OCI-LY7 (cell line): ENCODE data around the gene DEFB124. TPM values are rescaled to one million over a fixed set of nuclear protein-coding genes. Genes with fewer than 3 reads are reported as not detected.

ENCODE experiments used
- BruUV-seq: library from RNA; stranded (reverse); fragments of 400-500 nt; replicated peaks from 2 replicates; lab custom pipeline; 2021; lab: Mats Ljungman, UMichigan
- CTCF ChIA-PET: fragments of 300-600 bp; sonication (Branson Sonifier 250); formaldehyde crosslinking; loops from one replicate; lab custom pipeline; 2022; ENCODE audit warnings: antibody characterized with exemption; ENCODE audit not compliant: unreplicated experiment; lab: Charles Lee
- POLR2A ChIA-PET: fragments of 300-600 bp; sonication (Branson Sonifier 250); formaldehyde crosslinking; loops from one replicate; lab custom pipeline; 2022; ENCODE audit warnings: antibody characterized with exemption; lab: Charles Lee
- DNase-seq: peaks from one replicate; pipeline ENCODE4 v3.0.0-alpha.2; 2015; ENCODE audit warnings: low spot score
- H2AFZ ChIP-seq: fragments of 200-600 bp; sonication (generic), shearing (Covaris generic); 2 replicates; pipeline ENCODE4 v1.6.1; 2014; ENCODE audit warnings: mild to moderate bottlenecking, antibody characterized with exemption, low read length, moderate library complexity
- H3K27ac ChIP-seq: fragments of 200-600 bp; sonication (generic); 2 replicates; pipeline ENCODE4 v1.5.1; 2014; ENCODE audit warnings: mixed run types, low read depth, mild to moderate bottlenecking, moderate library complexity, low read length, inconsistent platforms; ENCODE audit not compliant: poor library complexity, severe bottlenecking
- H3K36me3 ChIP-seq: fragments of 200-600 bp; sonication (generic); 2 replicates; pipeline ENCODE4 v1.6.1; 2014; ENCODE audit warnings: mild to moderate bottlenecking, antibody characterized with exemption, low read length, moderate library complexity, mixed read lengths; ENCODE audit not compliant: insufficient read depth
- H3K4me1 ChIP-seq: fragments of 200-600 bp; sonication (generic); 2 replicates; pipeline ENCODE4 v1.5.1; 2014; ENCODE audit warnings: mild to moderate bottlenecking, low read length; ENCODE audit not compliant: insufficient read depth, poor library complexity, severe bottlenecking
- H3K4me2 ChIP-seq: fragments of 200-600 bp; sonication (generic); 2 replicates; pipeline ENCODE4 v1.6.1; 2014; ENCODE audit warnings: mild to moderate bottlenecking, low read length
- H3K4me3 ChIP-seq: fragments of 200-600 bp; sonication (generic); 2 replicates; pipeline ENCODE4 v1.5.1; 2014; ENCODE audit warnings: mild to moderate bottlenecking, low read depth, low read length; ENCODE audit not compliant: poor library complexity, severe bottlenecking
- H3K79me2 ChIP-seq: fragments of 200-600 bp; sonication (generic); 2 replicates; pipeline ENCODE4 v1.6.1; 2016; ENCODE audit warnings: low read depth, mild to moderate bottlenecking, low read length, moderate library complexity, mixed read lengths; ENCODE audit not compliant: insufficient read depth
- H3K9me2 ChIP-seq: fragments of 200-600 bp; sonication (generic); 2 replicates; pipeline ENCODE4 v1.6.1; 2016; ENCODE audit warnings: mild to moderate bottlenecking, low read length, mixed read lengths; ENCODE audit not compliant: insufficient read depth
- H3K9me3 ChIP-seq: fragments of 200-600 bp; sonication (generic); 2 replicates; pipeline ENCODE4 v1.6.1; 2014; ENCODE audit warnings: mild to moderate bottlenecking, mixed run types, low read length, mixed read lengths
- H4K20me1 ChIP-seq: fragments of 200-600 bp; sonication (generic); 2 replicates; pipeline ENCODE4 v1.6.1; 2014; ENCODE audit warnings: mild to moderate bottlenecking, antibody characterized with exemption, low read length, moderate library complexity, mixed read lengths; ENCODE audit not compliant: insufficient read depth
- EZH2phosphoT487 ChIP-seq: fragments of 200-600 bp; sonication (generic); IDR thresholded peaks from 2 replicates; pipeline ENCODE4 v1.6.1; 2018; ENCODE audit warnings: low read depth, borderline replicate concordance, mild to moderate bottlenecking, mixed run types, antibody characterized with exemption, low read length, moderate library complexity, mixed read lengths
- intact Hi-C: fragments of 100-400 bp; cut with micrococcal nuclease; formaldehyde crosslinking; loops from one replicate; pipeline ENCODE4 v1.10.0; 2022; ENCODE audit not compliant: unreplicated experiment
- total RNA-seq, 2 experiments: library from RNA; depleted of rRNA in 1 of 2; stranded (reverse); fragments of >200 nt in 1 of 2; shearing (Covaris generic) in 1 of 2; gene quantifications; 2 replicates each; pipeline ENCODE4 v1.2.3, GENCODE V29; 2014 to 2022
- TF ChIP-seq, protein P1 (sequence below): fragments of 200-600 bp; sonication (generic); conservative IDR thresholded peaks from 2 replicates; pipeline ENCODE4 v1.5.1; 2014; ENCODE audit warnings: mild to moderate bottlenecking, antibody characterized with exemption, low read length, moderate library complexity, mixed read lengths

DEFB124 gene
- total RNA-seq, 2 experiments from 2014 or later: not detected

DNA sequence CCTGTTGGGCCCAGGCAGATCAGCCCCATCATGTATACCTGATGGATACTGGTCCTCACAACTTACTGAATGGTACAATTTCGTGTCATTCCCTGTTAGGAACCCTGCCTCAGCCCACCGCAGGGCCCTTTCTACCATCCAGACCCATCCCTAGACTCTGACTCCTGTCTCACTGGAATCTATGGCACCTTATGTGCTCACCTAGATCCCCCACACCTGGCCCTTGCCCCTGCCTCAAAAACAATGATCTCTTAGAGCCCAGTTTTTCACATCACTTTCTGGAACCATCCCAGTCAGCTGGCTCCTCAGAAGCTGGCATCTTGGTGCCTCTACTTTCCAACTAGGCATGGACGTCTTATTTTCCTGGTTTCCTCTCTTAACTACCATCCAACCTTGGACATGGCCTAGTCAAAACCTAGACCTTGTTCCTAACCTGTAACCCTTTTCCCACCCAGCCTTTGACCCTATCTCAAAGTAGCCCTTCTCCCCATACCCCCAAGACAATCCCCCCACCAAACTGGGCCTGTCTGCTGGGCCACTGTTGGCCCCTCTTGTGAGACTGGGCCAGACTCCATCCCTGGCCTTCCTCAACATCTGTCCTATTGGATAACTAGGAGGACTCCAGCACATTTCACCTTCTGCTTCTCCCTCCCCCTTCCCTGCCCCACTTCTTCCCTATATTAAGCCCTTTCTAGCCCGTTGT lies 40.3 kb upstream of the DEFB124 start:
- peak overlapping the region; percentile 85; the same call in 1 of the 2 replicates for H2AFZ ChIP-seq
- intact Hi-C loops: no loop called here
- peaks cover 25% of the 10 kb centered on the region; the same call in 1 of the 2 replicates for H3K36me3 ChIP-seq
- TF ChIP-seq, protein P1, sequence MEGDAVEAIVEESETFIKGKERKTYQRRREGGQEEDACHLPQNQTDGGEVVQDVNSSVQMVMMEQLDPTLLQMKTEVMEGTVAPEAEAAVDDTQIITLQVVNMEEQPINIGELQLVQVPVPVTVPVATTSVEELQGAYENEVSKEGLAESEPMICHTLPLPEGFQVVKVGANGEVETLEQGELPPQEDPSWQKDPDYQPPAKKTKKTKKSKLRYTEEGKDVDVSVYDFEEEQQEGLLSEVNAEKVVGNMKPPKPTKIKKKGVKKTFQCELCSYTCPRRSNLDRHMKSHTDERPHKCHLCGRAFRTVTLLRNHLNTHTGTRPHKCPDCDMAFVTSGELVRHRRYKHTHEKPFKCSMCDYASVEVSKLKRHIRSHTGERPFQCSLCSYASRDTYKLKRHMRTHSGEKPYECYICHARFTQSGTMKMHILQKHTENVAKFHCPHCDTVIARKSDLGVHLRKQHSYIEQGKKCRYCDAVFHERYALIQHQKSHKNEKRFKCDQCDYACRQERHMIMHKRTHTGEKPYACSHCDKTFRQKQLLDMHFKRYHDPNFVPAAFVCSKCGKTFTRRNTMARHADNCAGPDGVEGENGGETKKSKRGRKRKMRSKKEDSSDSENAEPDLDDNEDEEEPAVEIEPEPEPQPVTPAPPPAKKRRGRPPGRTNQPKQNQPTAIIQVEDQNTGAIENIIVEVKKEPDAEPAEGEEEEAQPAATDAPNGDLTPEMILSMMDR: no peak
- TF ChIP-seq EZH2phosphoT487: no peak
- H3K9me3 ChIP-seq: no peaks in the 10 kb centered on the region
- peaks cover 50% of the 10 kb centered on the region for H3K79me2 ChIP-seq
- ChIA-PET CTCF (no interaction called here), POLR2A (interaction anchor here (0.9 to 1.3 kb wide), 2 partner anchors 16 to 36 kb away, joined by 3 read pairs; no protein-coding TSS in a partner anchor)
- DNase-seq: no peak
- H3K4me3 ChIP-seq: peak overlapping the region; percentile 89
- H3K9me2 ChIP-seq: no peaks in the 10 kb centered on the region
- H3K27ac ChIP-seq: peak overlapping the region; percentile 12
- H3K4me1 ChIP-seq: peaks cover 16% of the 10 kb centered on the region
- no peaks in the 10 kb centered on the region for H4K20me1 ChIP-seq
- H3K4me2 ChIP-seq: peak overlapping the region; percentile 99
- BruUV-seq: no TSS peak

DNA sequence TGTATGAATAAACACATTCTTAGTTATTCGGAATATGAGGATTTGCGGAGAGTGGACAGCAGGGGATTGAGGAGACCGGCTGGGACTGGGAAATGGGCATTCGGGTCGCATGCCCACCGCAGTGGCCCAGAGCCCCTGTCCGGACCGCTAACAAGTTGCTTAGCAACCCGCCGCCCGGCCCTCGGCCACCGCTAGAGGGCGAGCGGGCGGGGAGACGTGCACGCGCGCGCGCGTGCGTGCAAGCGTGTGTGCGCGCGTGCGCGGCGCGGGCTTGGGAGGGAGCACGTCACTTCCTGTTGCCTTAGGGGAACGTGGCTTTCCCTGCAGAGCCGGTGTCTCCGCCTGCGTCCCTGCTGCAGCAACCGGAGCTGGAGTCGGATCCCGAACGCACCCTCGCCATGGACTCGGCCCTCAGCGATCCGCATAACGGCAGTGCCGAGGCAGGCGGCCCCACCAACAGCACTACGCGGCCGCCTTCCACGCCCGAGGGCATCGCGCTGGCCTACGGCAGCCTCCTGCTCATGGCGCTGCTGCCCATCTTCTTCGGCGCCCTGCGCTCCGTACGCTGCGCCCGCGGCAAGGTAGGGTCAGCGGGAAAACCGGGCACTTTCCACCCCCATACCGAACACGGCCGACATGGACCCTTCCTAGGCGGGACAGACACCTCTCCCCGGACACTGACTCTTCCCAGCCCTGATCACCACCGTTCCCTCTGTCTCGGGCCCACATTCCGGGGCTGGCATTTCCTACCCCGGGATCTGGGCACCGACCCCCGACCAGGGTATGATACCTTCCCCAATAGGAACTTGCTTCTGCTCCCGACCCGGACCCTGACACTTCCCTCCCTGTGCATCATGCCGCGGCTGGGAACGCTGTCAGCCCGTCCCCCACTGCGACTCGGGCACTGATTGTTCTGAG lies 39.5 kb upstream of the DEFB124 start, which contains the start of gene HM13:
Gene HM13, plus strand, starts transcription at position 289 of the 918 bp plus-strand sequence. Its CDS starts 110 bp downstream, at position 399.
- TF ChIP-seq, protein P1: peak; percentile 87
- TF ChIP-seq EZH2phosphoT487: no peak
- Histone ChIP-seq H4K20me1 (no peaks in the 10 kb centered on the region), H2AFZ (peak within 1 kb of the TSS; percentile 85), H3K4me2 (peak within 1 kb of the TSS; percentile 99), H3K9me3 (no peaks in the 10 kb centered on the region), H3K36me3 (peaks cover 22% of the 10 kb centered on the region; the same call in 1 of the 2 replicates), H3K27ac (peak within 1 kb of the TSS; percentile 12), H3K9me2 (no peaks in the 10 kb centered on the region), H3K4me1 (peaks cover 16% of the 10 kb centered on the region), H3K79me2 (peaks cover 47% of the 10 kb centered on the region), H3K4me3 (peak within 1 kb of the TSS; percentile 89)
- intact Hi-C loops: loop anchor here (1.0 kb wide), 1 partner anchor 99 kb away; no protein-coding TSS in a partner anchor
- CTCF ChIA-PET: interaction anchor here (0.7 kb wide), 1 partner anchor 207 kb away, joined by 23 read pairs; no protein-coding TSS in a partner anchor
- BruUV-seq: no TSS peak
- POLR2A ChIA-PET: no interaction called here
- peak; percentile 97 for DNase-seq
